ENCODE data around the gene CTDP1.
"Not testable (repeated sequence)": the region's sequence is repeated elsewhere in the genome, so short reads cannot be mapped to it uniquely, and the experiment has no call there.

The CTDP1 gene

DNA sequence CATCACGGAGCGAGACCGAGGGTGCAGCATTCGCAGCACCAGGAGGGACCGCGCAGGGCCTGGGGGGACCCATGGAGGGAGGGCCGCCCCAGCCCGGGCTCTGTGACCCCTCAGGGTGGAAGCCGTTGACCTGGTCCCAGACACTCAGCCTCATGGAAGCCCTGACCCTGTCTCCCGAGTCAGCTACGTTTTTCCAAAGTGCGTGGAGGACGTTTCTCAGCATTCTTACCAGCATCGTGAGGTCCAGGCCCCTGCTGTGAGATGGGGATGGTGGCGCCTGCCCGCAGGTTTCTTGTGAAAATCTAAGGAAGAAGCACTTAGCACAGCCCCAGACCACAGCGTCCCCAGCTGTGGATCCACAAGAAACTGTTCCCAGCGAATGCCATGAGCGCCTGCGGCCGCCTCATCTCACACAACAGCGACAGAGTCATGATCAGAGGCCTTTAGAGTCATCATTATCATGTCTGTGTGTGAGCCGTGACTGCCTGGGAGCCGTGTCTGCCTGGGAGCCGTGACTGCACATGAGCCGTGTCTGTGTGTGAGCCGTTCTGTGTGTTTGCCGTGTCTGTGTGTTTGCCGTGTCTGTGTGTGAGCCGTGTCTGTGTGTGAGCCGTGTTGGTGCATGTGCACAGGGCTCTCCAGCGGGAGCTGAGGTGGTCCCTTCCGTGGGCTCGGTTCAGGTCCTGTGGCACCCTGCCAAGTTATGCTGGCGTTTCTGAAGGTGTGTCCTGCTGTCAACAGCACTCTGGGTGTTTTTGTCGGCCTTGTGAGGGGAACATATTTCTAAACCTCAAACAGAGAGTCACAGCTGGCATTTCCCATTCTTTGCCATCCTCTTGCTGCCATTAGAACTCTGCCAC, 68.9 kb downstream of the CTDP1 start:
- Histone ChIP-seq H3K4me1 (ENCODE audit: insufficient read depth, low read length, poor library complexity, severe bottlenecking) (no peaks in the 10 kb centered on the region), H3K27me3 (ENCODE audit: insufficient read depth, low read length, poor library complexity, severe bottlenecking) (no peaks in the 10 kb centered on the region), H3K36me3 (ENCODE audit: insufficient read depth, low read length) (peaks cover 4% of the 10 kb centered on the region; the same call in 1 of the 2 replicates), H3F3A (ENCODE audit: low read depth) (no peaks in the 10 kb centered on the region), H2AFZ (ENCODE audit: low read length) (no peak overlapping the region), H3K9ac (ENCODE audit: low read depth, low read length, poor library complexity, severe bottlenecking) (no peak overlapping the region), H3K4me3 (ENCODE audit: low read length, poor library complexity, severe bottlenecking) (no peak overlapping the region), H4K20me1 (ENCODE audit: insufficient read depth, low read length, poor library complexity, severe bottlenecking) (no peaks in the 10 kb centered on the region), H3K79me2 (ENCODE audit: insufficient read depth, low read length) (no peaks in the 10 kb centered on the region), H3K9me3 (ENCODE audit: insufficient read depth, low read depth, low read length) (no peaks in the 10 kb centered on the region), H3K4me2 (ENCODE audit: low read depth, low read length, poor library complexity, severe bottlenecking) (no peak overlapping the region), H3K9me2 (replicated peaks; ENCODE audit: low read depth, low read length) (no peaks in the 10 kb centered on the region)
- no peak for TF ChIP-seq CTCF (conservative IDR thresholded peaks at IDR 0.05; ENCODE audit: low read length)
- TF ChIP-seq EZH2phosphoT487 (IDR thresholded peaks at IDR 0.05; ENCODE audit: borderline replicate concordance), result no peak

DNA sequence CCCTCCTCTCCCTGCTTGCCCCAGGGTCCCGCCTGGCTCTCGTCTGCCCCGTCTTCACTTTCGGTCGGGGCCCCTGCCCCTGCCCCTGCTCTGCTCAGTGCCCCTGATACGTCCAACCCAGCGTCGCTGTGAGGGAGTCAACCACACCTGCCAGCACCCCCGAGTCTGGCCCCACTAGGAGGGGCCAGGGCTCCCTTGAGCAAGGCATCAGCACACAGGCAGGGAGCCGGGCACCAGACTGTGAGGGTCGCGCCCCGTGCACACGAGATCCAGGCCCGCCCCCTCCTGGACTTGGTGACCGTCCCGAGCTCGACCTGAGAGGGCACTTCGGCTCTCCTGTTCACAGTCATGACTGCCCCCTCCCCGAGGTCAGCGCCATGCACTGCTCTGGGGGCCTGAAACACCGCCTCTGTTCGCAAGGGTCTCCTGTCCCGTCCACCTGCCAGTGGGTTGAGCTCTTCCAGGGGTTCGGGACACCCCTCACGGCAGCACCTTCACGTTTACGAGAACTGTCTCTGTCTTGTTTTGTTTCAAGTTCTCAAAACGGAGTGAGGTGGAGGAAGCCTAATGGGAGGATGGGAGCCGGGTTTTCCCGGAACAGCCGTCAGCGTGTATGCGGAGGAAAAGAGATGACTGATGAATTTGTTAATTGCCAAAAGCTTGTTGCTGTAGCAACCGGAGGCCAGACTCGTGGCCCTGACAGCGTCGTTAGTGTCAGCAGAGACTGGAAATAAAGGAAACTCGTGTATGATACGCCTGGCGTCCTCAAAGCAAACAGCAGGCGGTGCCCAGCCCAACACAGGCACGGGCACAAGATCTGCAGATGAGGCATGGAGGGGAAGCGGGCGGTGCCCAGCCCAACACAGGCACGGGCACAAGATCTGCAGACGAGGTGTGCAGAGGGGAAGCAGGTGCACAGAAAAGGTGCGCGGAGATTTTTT, 69.9 kb downstream of the CTDP1 start:
- peaks cover 13% of the 10 kb centered on the region; the same call in 1 of the 2 replicates for H3K36me3 ChIP-seq (ENCODE audit: insufficient read depth, low read length)
- H3K79me2 ChIP-seq (ENCODE audit: insufficient read depth, low read length), result no peaks in the 10 kb centered on the region
- no peak overlapping the region for H3K4me3 ChIP-seq (ENCODE audit: low read length, poor library complexity, severe bottlenecking)
- H3F3A ChIP-seq (ENCODE audit: low read depth), result no peaks in the 10 kb centered on the region
- TF ChIP-seq EZH2phosphoT487 (IDR thresholded peaks at IDR 0.05; ENCODE audit: borderline replicate concordance), result no peak
- no peak for TF ChIP-seq CTCF (conservative IDR thresholded peaks at IDR 0.05; ENCODE audit: low read length)
- H3K4me1 ChIP-seq (ENCODE audit: insufficient read depth, low read length, poor library complexity, severe bottlenecking), result no peaks in the 10 kb centered on the region
- no peak overlapping the region for H3K4me2 ChIP-seq (ENCODE audit: low read depth, low read length, poor library complexity, severe bottlenecking)
- H3K9me3 ChIP-seq (ENCODE audit: insufficient read depth, low read depth, low read length), result no peaks in the 10 kb centered on the region
- H4K20me1 ChIP-seq (ENCODE audit: insufficient read depth, low read length, poor library complexity, severe bottlenecking), result no peaks in the 10 kb centered on the region
- no peaks in the 10 kb centered on the region for H3K9me2 ChIP-seq (replicated peaks; ENCODE audit: low read depth, low read length)
- H2AFZ ChIP-seq (ENCODE audit: low read length), result no peak overlapping the region
- H3K27me3 ChIP-seq (ENCODE audit: insufficient read depth, low read length, poor library complexity, severe bottlenecking), result no peaks in the 10 kb centered on the region
- H3K9ac ChIP-seq (ENCODE audit: low read depth, low read length, poor library complexity, severe bottlenecking), result no peak overlapping the region

GRCh38 chr18:79750980-79751571, 71.5 kb downstream of the CTDP1 start:
- H3K4me1 ChIP-seq (ENCODE audit: insufficient read depth, low read length, poor library complexity, severe bottlenecking), result no peaks in the 10 kb centered on the region
- H3K79me2 ChIP-seq (ENCODE audit: insufficient read depth, low read length), result no peaks in the 10 kb centered on the region
- no peak overlapping the region for H2AFZ ChIP-seq (ENCODE audit: low read length)
- no peak for TF ChIP-seq EZH2phosphoT487 (IDR thresholded peaks at IDR 0.05; ENCODE audit: borderline replicate concordance)
- no peak for TF ChIP-seq CTCF (conservative IDR thresholded peaks at IDR 0.05; ENCODE audit: low read length)
- H3K36me3 ChIP-seq (ENCODE audit: insufficient read depth, low read length), result peaks cover 27% of the 10 kb centered on the region; the same call in 1 of the 2 replicates
- H3K9ac ChIP-seq (ENCODE audit: low read depth, low read length, poor library complexity, severe bottlenecking), result no peak overlapping the region
- no peaks in the 10 kb centered on the region for H3K9me3 ChIP-seq (ENCODE audit: insufficient read depth, low read depth, low read length)
- H3K4me2 ChIP-seq (ENCODE audit: low read depth, low read length, poor library complexity, severe bottlenecking), result no peak overlapping the region
- H4K20me1 ChIP-seq (ENCODE audit: insufficient read depth, low read length, poor library complexity, severe bottlenecking), result no peaks in the 10 kb centered on the region
- no peaks in the 10 kb centered on the region for H3K9me2 ChIP-seq (replicated peaks; ENCODE audit: low read depth, low read length)
- no peaks in the 10 kb centered on the region for H3K27me3 ChIP-seq (ENCODE audit: insufficient read depth, low read length, poor library complexity, severe bottlenecking)
- no peaks in the 10 kb centered on the region for H3F3A ChIP-seq (ENCODE audit: low read depth)
- H3K4me3 ChIP-seq (ENCODE audit: low read length, poor library complexity, severe bottlenecking), result no peak overlapping the region

- H3K9me3 ChIP-seq (ENCODE audit: insufficient read depth, low read depth, low read length); H3K4me1 ChIP-seq (ENCODE audit: insufficient read depth, low read length, poor library complexity, severe bottlenecking); H3K27me3 ChIP-seq (ENCODE audit: insufficient read depth, low read length, poor library complexity, severe bottlenecking); H3K4me2 ChIP-seq (ENCODE audit: low read depth, low read length, poor library complexity, severe bottlenecking); H3K79me2 ChIP-seq (ENCODE audit: insufficient read depth, low read length); H4K20me1 ChIP-seq (ENCODE audit: insufficient read depth, low read length, poor library complexity, severe bottlenecking); H2AFZ ChIP-seq (ENCODE audit: low read length); H3K4me3 ChIP-seq (ENCODE audit: low read length, poor library complexity, severe bottlenecking); H3F3A ChIP-seq (ENCODE audit: low read depth); H3K9me2 ChIP-seq (replicated peaks; ENCODE audit: low read depth, low read length); H3K9ac ChIP-seq (ENCODE audit: low read depth, low read length, poor library complexity, severe bottlenecking): not testable (repeated sequence)
- H3K36me3 ChIP-seq (ENCODE audit: insufficient read depth, low read length), result peaks cover 27% of the 10 kb centered on the region; the same call in 1 of the 2 replicates
These were observed 72.4 kb downstream of the CTDP1 start for GRCh38 chr18:79751918-79752578.

All from Loucy (cell line).